PFSK-1 (cell line): ENCODE data around the gene FAM3B.

Source experiments
- FOXP2 ChIP-seq: optimal IDR thresholded peaks from 2 replicates; pipeline ENCODE3; 2011; ENCODE audit warnings: borderline replicate concordance, control low read depth, inconsistent platforms; ENCODE audit not compliant: insufficient read depth; ENCODE audit errors: extremely low read length, extremely low read depth
- POLR2AphosphoS5 ChIP-seq: IDR thresholded peaks from 2 replicates; pipeline ENCODE4 v1.6.1; 2012; ENCODE audit warnings: low read depth, mild to moderate bottlenecking, control low read depth, low read length, moderate library complexity
- SIN3A ChIP-seq: IDR thresholded peaks from 2 replicates; pipeline ENCODE4 v1.6.1; 2012; ENCODE audit warnings: mild to moderate bottlenecking, low read length, moderate library complexity, borderline replicate concordance; ENCODE audit not compliant: insufficient read depth
- TAF1 ChIP-seq: IDR thresholded peaks from 2 replicates; pipeline ENCODE4 v1.6.1; 2012; ENCODE audit warnings: low read length, control low read depth, borderline replicate concordance; ENCODE audit not compliant: insufficient read depth
- TF ChIP-seq, protein P1 (sequence below), 2 experiments: IDR thresholded peaks; 2 replicates each; pipeline versions ENCODE4 v1.6.1 to v1.8.0; 2011 to 2012; ENCODE audit warnings: low read depth in 2 of 2, low read length in 2 of 2, control low read depth in 1 of 2, inconsistent platforms in 1 of 2, mild to moderate bottlenecking in 1 of 2, moderate library complexity in 1 of 2; ENCODE audit not compliant: insufficient read depth in 1 of 2

- TF ChIP-seq SIN3A (no peak), POLR2AphosphoS5 (no peak), TAF1 (no peak), FOXP2 (no peak)
- TF ChIP-seq, protein P1, sequence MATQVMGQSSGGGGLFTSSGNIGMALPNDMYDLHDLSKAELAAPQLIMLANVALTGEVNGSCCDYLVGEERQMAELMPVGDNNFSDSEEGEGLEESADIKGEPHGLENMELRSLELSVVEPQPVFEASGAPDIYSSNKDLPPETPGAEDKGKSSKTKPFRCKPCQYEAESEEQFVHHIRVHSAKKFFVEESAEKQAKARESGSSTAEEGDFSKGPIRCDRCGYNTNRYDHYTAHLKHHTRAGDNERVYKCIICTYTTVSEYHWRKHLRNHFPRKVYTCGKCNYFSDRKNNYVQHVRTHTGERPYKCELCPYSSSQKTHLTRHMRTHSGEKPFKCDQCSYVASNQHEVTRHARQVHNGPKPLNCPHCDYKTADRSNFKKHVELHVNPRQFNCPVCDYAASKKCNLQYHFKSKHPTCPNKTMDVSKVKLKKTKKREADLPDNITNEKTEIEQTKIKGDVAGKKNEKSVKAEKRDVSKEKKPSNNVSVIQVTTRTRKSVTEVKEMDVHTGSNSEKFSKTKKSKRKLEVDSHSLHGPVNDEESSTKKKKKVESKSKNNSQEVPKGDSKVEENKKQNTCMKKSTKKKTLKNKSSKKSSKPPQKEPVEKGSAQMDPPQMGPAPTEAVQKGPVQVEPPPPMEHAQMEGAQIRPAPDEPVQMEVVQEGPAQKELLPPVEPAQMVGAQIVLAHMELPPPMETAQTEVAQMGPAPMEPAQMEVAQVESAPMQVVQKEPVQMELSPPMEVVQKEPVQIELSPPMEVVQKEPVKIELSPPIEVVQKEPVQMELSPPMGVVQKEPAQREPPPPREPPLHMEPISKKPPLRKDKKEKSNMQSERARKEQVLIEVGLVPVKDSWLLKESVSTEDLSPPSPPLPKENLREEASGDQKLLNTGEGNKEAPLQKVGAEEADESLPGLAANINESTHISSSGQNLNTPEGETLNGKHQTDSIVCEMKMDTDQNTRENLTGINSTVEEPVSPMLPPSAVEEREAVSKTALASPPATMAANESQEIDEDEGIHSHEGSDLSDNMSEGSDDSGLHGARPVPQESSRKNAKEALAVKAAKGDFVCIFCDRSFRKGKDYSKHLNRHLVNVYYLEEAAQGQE (IDR thresholded peaks at IDR 0.05; ENCODE audit: insufficient read depth in 1 of 2, low read depth in 2 of 2, low read length in 2 of 2), result no peak
These were observed 42.7 kb downstream of the FAM3B start for GRCh38 chr21:41359286-41359685.
